Kidney epithelial cell (primary cell): Measurements from ENCODE around the gene RNF215. TPM values are rescaled to one million over a fixed set of nuclear protein-coding genes. Genes with fewer than 3 reads are reported as not detected.

Experiments
- DNase-seq: peaks from one replicate; pipeline ENCODE4 v3.0.0-alpha.2; 2010; ENCODE audit warnings: low read depth
- H3K27me3 ChIP-seq: 2 replicates; pipeline ENCODE4 v1.6.0; 2011; ENCODE audit warnings: low read length; ENCODE audit not compliant: control insufficient read depth, insufficient read depth
- H3K36me3 ChIP-seq: 2 replicates; pipeline ENCODE4 v1.5.1; 2011; ENCODE audit warnings: low read length; ENCODE audit not compliant: control insufficient read depth, insufficient read depth
- H3K4me3 ChIP-seq: 2 replicates; pipeline ENCODE4 v1.5.1; 2011; ENCODE audit warnings: low read depth, mild to moderate bottlenecking, control low read depth, low read length
- CTCF ChIP-seq: IDR thresholded peaks from 2 replicates; pipeline ENCODE4 v1.5.1; 2011; ENCODE audit warnings: mild to moderate bottlenecking, moderate library complexity, low read length, control low read depth, inconsistent platforms; ENCODE audit not compliant: insufficient read depth, poor library complexity, severe bottlenecking
- total RNA-seq: library from RNA; depleted of rRNA; stranded (reverse); fragments of >200 nt; gene quantifications from 2 replicates; pipeline ENCODE4 v1.2.3, GENCODE V29; 2015

The RNF215 gene
- total RNA-seq, 1 donor from 2014 or later, result 34.2 TPM

DNA sequence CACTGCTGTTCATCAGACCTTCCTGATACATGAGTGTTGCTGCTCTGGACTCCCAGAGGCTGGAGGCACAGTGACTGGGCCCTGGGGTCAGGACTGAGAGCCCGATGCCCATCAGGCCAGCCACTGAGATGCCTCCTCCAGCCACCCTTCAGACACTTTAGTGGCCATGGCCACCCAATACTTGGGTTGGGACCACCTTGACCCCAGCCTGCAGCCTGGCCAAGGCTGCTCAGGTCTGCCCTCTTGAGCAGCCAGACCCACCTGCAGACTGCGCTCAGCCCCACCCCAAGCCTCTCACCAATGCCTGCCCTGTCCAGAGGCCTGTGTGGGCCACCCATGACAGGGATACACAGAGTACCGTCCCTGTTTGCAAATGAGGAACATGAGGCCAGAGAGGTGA lies 4.2 kb downstream of the RNF215 start:
- DNase-seq, result no peak
- H3K27me3 ChIP-seq, result no peaks in the 10 kb centered on the region
- no peak for TF ChIP-seq CTCF
- H3K36me3 ChIP-seq, result no peaks in the 10 kb centered on the region
- H3K4me3 ChIP-seq, result no peak overlapping the region

GRCh38 chr22:30382340-30382739 lies 4.9 kb downstream of the RNF215 start:
- Histone ChIP-seq H3K36me3 (no peaks in the 10 kb centered on the region), H3K27me3 (no peaks in the 10 kb centered on the region), H3K4me3 (no peak overlapping the region)
- DNase-seq, result no peak
- TF ChIP-seq CTCF, result no peak

- DNase-seq, result no peak
- TF ChIP-seq CTCF, result no peak
- Histone ChIP-seq H3K4me3 (no peak overlapping the region), H3K36me3 (no peaks in the 10 kb centered on the region), H3K27me3 (no peaks in the 10 kb centered on the region)
Observed at GRCh38 chr22:30381264-30381663, 5.9 kb downstream of the RNF215 start.

GRCh38 chr22:30380011-30380410 lies 7.2 kb downstream of the RNF215 start:
- TF ChIP-seq CTCF, result no peak
- Histone ChIP-seq H3K4me3 (no peak overlapping the region), H3K36me3 (no peaks in the 10 kb centered on the region), H3K27me3 (no peaks in the 10 kb centered on the region)
- no peak for DNase-seq

- TF ChIP-seq CTCF, result no peak
- DNase-seq, result no peak
- H3K4me3 ChIP-seq, result no peak overlapping the region
- no peaks in the 10 kb centered on the region for H3K36me3 ChIP-seq
- no peaks in the 10 kb centered on the region for H3K27me3 ChIP-seq
Observed at GRCh38 chr22:30375312-30375849, 11.8 kb downstream of the RNF215 start.
